Nucleus accumbens (tissue), 56 donors: ENCODE data around the gene STARD3.

Experiments
- DNase-seq, 56 donors: peaks; one replicate each; lab custom pipeline; 2025; lab: John Stamatoyannopoulos, UW

STARD3 gene

GRCh38 chr17:39655105-39655504 is 18.2 kb downstream of the STARD3 start:
- DNase-seq = no peak

GRCh38 chr17:39658346-39658745 is 21.4 kb downstream of the STARD3 start:
- no peak for DNase-seq

- peak in 16 of 56 donors; percentile 16 to 71 (median 46) for DNase-seq
Measured at GRCh38 chr17:39658760-39659159, 21.8 kb downstream of the STARD3 start.

- DNase-seq = peak in 1 of 56 donors; percentile 18
Measured at GRCh38 chr17:39659279-39660010, 22.5 kb downstream of the STARD3 start.

- peak in 1 of 56 donors; percentile 18 for DNase-seq
Measured at GRCh38 chr17:39660011-39660360, 23.0 kb downstream of the STARD3 start.

GRCh38 chr17:39660397-39661385 is 23.7 kb downstream of the STARD3 start:
- DNase-seq = peak in 1 of 56 donors; percentile 21

GRCh38 chr17:39661744-39662541 is 25.0 kb downstream of the STARD3 start:
- DNase-seq = no peak

- no peak for DNase-seq
Measured at GRCh38 chr17:39662551-39663339, 25.8 kb downstream of the STARD3 start.

GRCh38 chr17:39663340-39663687 is 26.4 kb downstream of the STARD3 start:
- DNase-seq = no peak

GRCh38 chr17:39663688-39664580 is 27.0 kb downstream of the STARD3 start:
- no peak for DNase-seq

- DNase-seq = no peak
Measured at GRCh38 chr17:39664581-39665561, 27.9 kb downstream of the STARD3 start, which contains the start of gene TCAP. TSS of gene TCAP (plus strand) at chr17:39665349. CDS start at chr17:39665360, 11 bp downstream.

GRCh38 chr17:39665642-39666224 is 28.8 kb downstream of the STARD3 start:
- peak in 12 of 56 donors; percentile 23 to 59 (median 40) for DNase-seq

- no peak for DNase-seq
Measured at GRCh38 chr17:39666231-39666600, 29.3 kb downstream of the STARD3 start.

GRCh38 chr17:39666601-39667261 is 29.8 kb downstream of the STARD3 start:
- peak in 43 of 56 donors; percentile 22 to 85 (median 44) for DNase-seq

GRCh38 chr17:39667262-39667944 is 30.5 kb downstream of the STARD3 start:
- DNase-seq = peak in 15 of 56 donors; percentile 14 to 64 (median 34)
